ENCODE data around the gene PRXL2B. TPM values are rescaled to one million over a fixed set of nuclear protein-coding genes. Genes with fewer than 3 reads are reported as not detected.

PRXL2B gene
- total RNA-seq, 2 experiments from 2014 or later = 5.2 to 10.4 TPM

DNA sequence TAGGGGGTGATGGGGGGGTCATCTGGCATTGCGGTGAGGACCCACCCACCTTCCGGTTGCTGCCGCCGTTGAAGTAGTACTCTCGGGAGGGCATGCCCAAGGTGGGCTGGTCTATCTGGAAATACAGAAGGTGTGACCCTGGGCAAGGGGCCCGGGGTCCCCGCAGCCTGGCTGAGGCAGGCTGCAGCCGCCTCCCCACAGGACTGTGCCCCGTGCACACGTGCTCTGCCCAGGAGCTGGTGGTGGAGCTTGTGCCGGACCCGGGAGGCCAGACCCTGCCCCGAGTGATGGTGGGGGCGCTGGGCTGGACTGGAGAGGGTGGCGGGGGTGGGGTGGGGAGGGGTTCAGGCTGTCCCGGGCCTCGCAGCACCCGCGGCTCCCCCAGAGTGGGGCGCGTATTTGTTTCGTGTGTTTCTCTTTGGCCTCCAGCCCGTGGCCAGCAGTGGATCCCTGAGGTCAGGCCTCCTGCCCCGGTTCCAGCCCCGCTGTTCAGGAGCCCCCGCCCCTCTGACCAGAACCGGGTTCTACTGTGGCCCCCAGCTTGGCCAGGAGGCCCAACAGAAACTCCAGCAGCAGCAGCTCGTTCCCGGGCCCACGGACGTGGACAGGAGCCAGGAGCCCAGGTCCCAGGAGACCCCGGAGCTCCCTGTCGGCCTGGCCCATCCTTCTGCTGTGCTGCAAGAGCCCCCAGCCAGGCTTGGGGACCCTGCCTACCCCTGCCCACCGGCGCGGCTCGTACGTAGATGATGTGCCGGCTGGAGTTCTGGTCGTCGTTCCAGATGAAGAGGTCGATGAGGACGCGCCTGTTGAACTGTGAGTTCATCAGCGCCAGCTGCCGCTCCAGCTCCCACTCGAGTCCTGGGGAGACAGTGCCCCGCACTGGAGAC is 19.2 kb downstream of the PRXL2B start:
- ChIA-PET POLR2A (interaction anchor here (0.9 kb wide), 1 partner anchor 9 kb away, joined by 4 read pairs; no protein-coding TSS in a partner anchor), CTCF (ENCODE audit: unreplicated experiment) (interaction anchor here (0.6 kb wide), 1 partner anchor 483 kb away, joined by 7 read pairs; no protein-coding TSS in a partner anchor)
- intact Hi-C loops (cut with micrococcal nuclease; ENCODE audit: unreplicated experiment) = no loop called here
- H3K27ac ChIP-seq (ENCODE audit: low read depth, low read length, poor library complexity, severe bottlenecking) = no peak overlapping the region
- DNase-seq (ENCODE audit: low spot score) = no peak
- no peak overlapping the region for H3K4me3 ChIP-seq (ENCODE audit: low read depth, low read length, poor library complexity, severe bottlenecking)
- no peaks in the 10 kb centered on the region for H4K20me1 ChIP-seq (ENCODE audit: insufficient read depth, low read length)
- no peak overlapping the region for H3K4me2 ChIP-seq (ENCODE audit: low read length)
- BruUV-seq (replicated peaks) = no TSS peak
- no peaks in the 10 kb centered on the region for H3K4me1 ChIP-seq (ENCODE audit: insufficient read depth, low read length, poor library complexity, severe bottlenecking)
- no peaks in the 10 kb centered on the region for H3K36me3 ChIP-seq (ENCODE audit: insufficient read depth, low read length)
- no peaks in the 10 kb centered on the region for H3K9me3 ChIP-seq (ENCODE audit: low read length)
- no peaks in the 10 kb centered on the region for H3K79me2 ChIP-seq (ENCODE audit: insufficient read depth, low read depth, low read length)
- H3K9me2 ChIP-seq (ENCODE audit: insufficient read depth, low read length) = no peaks in the 10 kb centered on the region
- H2AFZ ChIP-seq (ENCODE audit: low read length) = no peak overlapping the region
- TF ChIP-seq EZH2phosphoT487 (IDR thresholded peaks at IDR 0.05; ENCODE audit: borderline replicate concordance, low read depth, low read length) (no peak), CTCF (conservative IDR thresholded peaks at IDR 0.05; ENCODE audit: low read length) (no peak)

DNA sequence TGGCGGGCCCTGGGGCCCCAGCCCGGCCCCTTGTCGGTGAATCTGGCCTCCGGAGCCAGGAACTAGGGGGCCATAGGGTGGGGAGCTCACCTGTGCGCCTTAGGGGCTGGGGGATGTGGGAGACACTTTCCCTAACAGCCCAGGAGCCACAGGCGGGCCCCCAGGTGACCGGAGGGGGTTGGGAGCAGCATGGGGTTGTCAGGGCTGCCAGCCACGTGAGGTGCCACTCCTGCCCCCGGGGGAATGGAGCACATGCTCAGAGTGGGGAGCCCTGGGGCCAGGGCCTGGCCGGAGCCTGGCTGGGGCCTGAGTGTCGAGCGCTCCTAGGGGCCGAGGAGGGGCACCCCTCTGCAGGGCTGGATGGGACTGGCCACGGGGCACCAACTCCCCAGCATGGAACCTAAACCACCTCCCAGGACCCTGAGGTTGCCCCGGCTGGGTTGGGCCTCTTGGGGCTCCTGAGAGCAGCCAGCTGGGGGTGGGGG is 19.9 kb downstream of the PRXL2B start:
- ChIA-PET CTCF (ENCODE audit: unreplicated experiment) (interaction anchor here (0.6 kb wide), 1 partner anchor 483 kb away, joined by 7 read pairs; no protein-coding TSS in a partner anchor), POLR2A (no interaction called here)
- Histone ChIP-seq H3K9me3 (ENCODE audit: low read length) (no peaks in the 10 kb centered on the region), H2AFZ (ENCODE audit: low read length) (no peak overlapping the region), H3K36me3 (ENCODE audit: insufficient read depth, low read length) (no peaks in the 10 kb centered on the region), H3K79me2 (ENCODE audit: insufficient read depth, low read depth, low read length) (no peaks in the 10 kb centered on the region), H4K20me1 (ENCODE audit: insufficient read depth, low read length) (no peaks in the 10 kb centered on the region), H3K27ac (ENCODE audit: low read depth, low read length, poor library complexity, severe bottlenecking) (no peak overlapping the region), H3K9me2 (ENCODE audit: insufficient read depth, low read length) (no peaks in the 10 kb centered on the region), H3K4me2 (ENCODE audit: low read length) (no peak overlapping the region), H3K4me3 (ENCODE audit: low read depth, low read length, poor library complexity, severe bottlenecking) (no peak overlapping the region), H3K4me1 (ENCODE audit: insufficient read depth, low read length, poor library complexity, severe bottlenecking) (no peaks in the 10 kb centered on the region)
- no peak for DNase-seq (ENCODE audit: low spot score)
- no TSS peak for BruUV-seq (replicated peaks)
- intact Hi-C loops (cut with micrococcal nuclease; ENCODE audit: unreplicated experiment) = no loop called here
- no peak for TF ChIP-seq CTCF (conservative IDR thresholded peaks at IDR 0.05; ENCODE audit: low read length)
- no peak for TF ChIP-seq EZH2phosphoT487 (IDR thresholded peaks at IDR 0.05; ENCODE audit: borderline replicate concordance, low read depth, low read length)

Measured in OCI-LY7 (cell line).